K562 (cell line): ENCODE measurements around the gene HAUS5. TPM values are rescaled to one million over a fixed set of nuclear protein-coding genes. Genes with fewer than 3 reads are reported as not detected.
A peak's percentile ranks its signal among the peaks of the same experiment; 100 is the strongest.

Experiments
- ATF1 ChIP-seq, 2 experiments: fragments of 450-650 bp in 1 of 2; IDR thresholded peaks; 2 replicates each; pipeline ENCODE4 v1.6.1; 2016; ENCODE audit warnings: missing compliant biosample characterization in 1 of 2, missing genetic modification characterization in 1 of 2
- BRF1 ChIP-seq: IDR thresholded peaks from 3 replicates; pipeline ENCODE4 v1.6.1; 2011; ENCODE audit warnings: borderline replicate concordance, mild to moderate bottlenecking; ENCODE audit not compliant: insufficient read length; ENCODE audit errors: extremely low read depth
- CBX3 ChIP-seq, 2 experiments: IDR thresholded peaks; 1 replicate in 1 of 2; 2 replicates in 1 of 2; pipeline ENCODE4 v1.6.1; 2012; ENCODE audit warnings: inconsistent platforms in 2 of 2, low read length in 2 of 2, borderline replicate concordance in 1 of 2, control low read depth in 1 of 2
- ELF1 ChIP-seq: fragments of 200-800 bp; sonication (Bioruptor generic); IDR thresholded peaks from 2 replicates; pipeline ENCODE4 v1.6.1; 2016; ENCODE audit warnings: missing genetic modification characterization, missing compliant biosample characterization
- HDAC1 ChIP-seq, 2 experiments: fragments of 450-650 bp; IDR thresholded peaks; 2 replicates each; pipeline ENCODE4 v1.6.1; 2016 to 2017; ENCODE audit warnings: inconsistent platforms in 1 of 2, mild to moderate bottlenecking in 1 of 2, moderate library complexity in 1 of 2
- HMG20B ChIP-seq: fragments of 250-450 bp; sonication (Bioruptor Pico); IDR thresholded peaks from 2 replicates; pipeline ENCODE4 v1.5.0; 2021; ENCODE audit warnings: mild to moderate bottlenecking
- MTA1 ChIP-seq: fragments of 450-650 bp; IDR thresholded peaks from 2 replicates; pipeline ENCODE4 v1.6.1; 2017; ENCODE audit warnings: borderline replicate concordance
- RBM25 ChIP-seq: fragments of 200-400 bp; formaldehyde crosslinking; IDR thresholded peaks from 2 replicates; pipeline ENCODE4 v1.6.1; 2018; ENCODE audit warnings: low read length, low read depth, moderate library complexity; ENCODE audit not compliant: severe bottlenecking
- SAP30 ChIP-seq: fragments of 200-600 bp; sonication (generic); IDR thresholded peaks from 2 replicates; pipeline ENCODE4 v1.6.1; 2012; ENCODE audit warnings: borderline replicate concordance, low read depth, mild to moderate bottlenecking, moderate library complexity, low read length, control low read depth, inconsistent platforms; ENCODE audit not compliant: insufficient read depth, poor library complexity, severe bottlenecking
- TFAP4 ChIP-seq: sonication (generic); formaldehyde crosslinking; IDR thresholded peaks from 2 replicates; pipeline ENCODE4 v1.8.0; 2022; ENCODE audit warnings: missing genetic modification reagents, mild to moderate bottlenecking, moderate library complexity, borderline replicate concordance
- XRCC5 ChIP-seq: fragments of 200-400 bp; formaldehyde crosslinking; IDR thresholded peaks from 2 replicates; pipeline ENCODE4 v1.6.1; 2017; ENCODE audit warnings: low read depth, mild to moderate bottlenecking, low read length
- ZNF239 ChIP-seq: fragments of 250-450 bp; sonication (Bioruptor Pico); IDR thresholded peaks from 2 replicates; pipeline ENCODE4 v1.4.0; 2020; ENCODE audit warnings: mild to moderate bottlenecking
- ZNF324 ChIP-seq: fragments of 250-450 bp; sonication (Bioruptor Pico); IDR thresholded peaks from 2 replicates; pipeline ENCODE4 v1.4.0; 2020; ENCODE audit warnings: mild to moderate bottlenecking
- polyA plus RNA-seq, 8 experiments: library from polyadenylated mRNA; depleted of rRNA in 4 of 8; stranded (reverse) in 5 of 8; unstranded in 3 of 8; fragments of >200 nt; fragmentation: Nextera tagmentation in 2 of 8; fragmentation: Illumina TruSeq in 1 of 8; extraction: Ambion mirVana in 2 of 8; extraction: Trizol in 1 of 8; gene quantifications; 2 replicates each; pipeline versions ENCODE4 v1.2.1 to v1.2.3, GENCODE V29; 2011 to 2014; ENCODE audit warnings: inconsistent platforms in 1 of 8, missing spikeins in 1 of 8
- total RNA-seq, 7 experiments: library from RNA; depleted of rRNA in 6 of 7; stranded (reverse); fragments of >200 nt in 6 of 7; fragmentation: Illumina TruSeq in 2 of 7; extraction: Trizol in 2 of 7; gene quantifications; 2 replicates each; pipeline versions ENCODE4 v1.2.1 to v1.2.3, GENCODE V29; 2011 to 2021; ENCODE audit warnings: low replicate concordance in 1 of 7
- TF ChIP-seq, protein P1 (sequence below), 2 experiments: fragments of 450-650 bp in 1 of 2; sonication (generic) in 1 of 2; formaldehyde crosslinking in 1 of 2; IDR thresholded peaks; 2 replicates each; pipeline versions ENCODE4 v1.7.1 to v1.9.0; 2016 to 2022; ENCODE audit warnings: inconsistent platforms in 1 of 2, mild to moderate bottlenecking in 1 of 2, missing genetic modification reagents in 1 of 2
- TF ChIP-seq, protein P2 (sequence below): sonication (generic); formaldehyde crosslinking; IDR thresholded peaks from 2 replicates; pipeline ENCODE4 v1.8.1; 2022; ENCODE audit warnings: missing genetic modification reagents

The HAUS5 gene
- total and polyA plus RNA-seq, 9 of the 15 experiments (the other 6 are each of a cell fraction or from before 2014, with no cell fraction given), result 3.5 to 41.3 (median 14.2) TPM

- TF ChIP-seq, protein P1, sequence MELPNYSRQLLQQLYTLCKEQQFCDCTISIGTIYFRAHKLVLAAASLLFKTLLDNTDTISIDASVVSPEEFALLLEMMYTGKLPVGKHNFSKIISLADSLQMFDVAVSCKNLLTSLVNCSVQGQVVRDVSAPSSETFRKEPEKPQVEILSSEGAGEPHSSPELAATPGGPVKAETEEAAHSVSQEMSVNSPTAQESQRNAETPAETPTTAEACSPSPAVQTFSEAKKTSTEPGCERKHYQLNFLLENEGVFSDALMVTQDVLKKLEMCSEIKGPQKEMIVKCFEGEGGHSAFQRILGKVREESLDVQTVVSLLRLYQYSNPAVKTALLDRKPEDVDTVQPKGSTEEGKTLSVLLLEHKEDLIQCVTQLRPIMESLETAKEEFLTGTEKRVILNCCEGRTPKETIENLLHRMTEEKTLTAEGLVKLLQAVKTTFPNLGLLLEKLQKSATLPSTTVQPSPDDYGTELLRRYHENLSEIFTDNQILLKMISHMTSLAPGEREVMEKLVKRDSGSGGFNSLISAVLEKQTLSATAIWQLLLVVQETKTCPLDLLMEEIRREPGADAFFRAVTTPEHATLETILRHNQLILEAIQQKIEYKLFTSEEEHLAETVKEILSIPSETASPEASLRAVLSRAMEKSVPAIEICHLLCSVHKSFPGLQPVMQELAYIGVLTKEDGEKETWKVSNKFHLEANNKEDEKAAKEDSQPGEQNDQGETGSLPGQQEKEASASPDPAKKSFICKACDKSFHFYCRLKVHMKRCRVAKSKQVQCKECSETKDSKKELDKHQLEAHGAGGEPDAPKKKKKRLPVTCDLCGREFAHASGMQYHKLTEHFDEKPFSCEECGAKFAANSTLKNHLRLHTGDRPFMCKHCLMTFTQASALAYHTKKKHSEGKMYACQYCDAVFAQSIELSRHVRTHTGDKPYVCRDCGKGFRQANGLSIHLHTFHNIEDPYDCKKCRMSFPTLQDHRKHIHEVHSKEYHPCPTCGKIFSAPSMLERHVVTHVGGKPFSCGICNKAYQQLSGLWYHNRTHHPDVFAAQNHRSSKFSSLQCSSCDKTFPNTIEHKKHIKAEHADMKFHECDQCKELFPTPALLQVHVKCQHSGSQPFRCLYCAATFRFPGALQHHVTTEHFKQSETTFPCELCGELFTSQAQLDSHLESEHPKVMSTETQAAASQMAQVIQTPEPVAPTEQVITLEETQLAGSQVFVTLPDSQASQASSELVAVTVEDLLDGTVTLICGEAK (IDR thresholded peaks at IDR 0.05), result peak; percentile 65
- TF ChIP-seq, protein P1 (CRISPR knock-in tag; IDR thresholded peaks at IDR 0.05), result no peak
- TF ChIP-seq ATF1 (CRISPR knock-in tag; IDR thresholded peaks at IDR 0.05) (peak; percentile 100), ATF1 (tag; IDR thresholded peaks at IDR 0.05) (peak; percentile 100), RBM25 (peak; percentile 86), XRCC5 (no peak; the same call in 1 of the 2 replicates), HMG20B (CRISPR knock-in tag) (no peak), TFAP4 (CRISPR knock-in tag) (peak; percentile 65; the same call in 1 of the 2 replicates), BRF1 (no peak), ELF1 (tag) (peak; percentile 68), SAP30 (peak; percentile 76), ZNF239 (CRISPR knock-in tag) (no peak), CBX3 (IDR thresholded peaks at IDR 0.05; ENCODE audit: borderline replicate concordance in 1 of 2, low read length in 2 of 2) (peak in 1 of 2 experiments; percentile 71; a peak in 1 of 3 replicates), HDAC1 (IDR thresholded peaks at IDR 0.05) (peak in 1 of 2 experiments; percentile 92; a peak in 3 of 4 replicates), ZNF324 (CRISPR knock-in tag) (peak; percentile 29; the same call in 1 of the 2 replicates), MTA1 (peak; percentile 100)
- TF ChIP-seq, protein P2, sequence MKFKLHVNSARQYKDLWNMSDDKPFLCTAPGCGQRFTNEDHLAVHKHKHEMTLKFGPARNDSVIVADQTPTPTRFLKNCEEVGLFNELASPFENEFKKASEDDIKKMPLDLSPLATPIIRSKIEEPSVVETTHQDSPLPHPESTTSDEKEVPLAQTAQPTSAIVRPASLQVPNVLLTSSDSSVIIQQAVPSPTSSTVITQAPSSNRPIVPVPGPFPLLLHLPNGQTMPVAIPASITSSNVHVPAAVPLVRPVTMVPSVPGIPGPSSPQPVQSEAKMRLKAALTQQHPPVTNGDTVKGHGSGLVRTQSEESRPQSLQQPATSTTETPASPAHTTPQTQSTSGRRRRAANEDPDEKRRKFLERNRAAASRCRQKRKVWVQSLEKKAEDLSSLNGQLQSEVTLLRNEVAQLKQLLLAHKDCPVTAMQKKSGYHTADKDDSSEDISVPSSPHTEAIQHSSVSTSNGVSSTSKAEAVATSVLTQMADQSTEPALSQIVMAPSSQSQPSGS (CRISPR knock-in tag), result peak; percentile 95
Observed at GRCh38 chr19:35628565-35629331, 16.2 kb downstream of the HAUS5 start, which contains the start of gene RBM42 (continued).
